Activated CD8-positive, alpha-beta memory T cell treated with anti-CD3 and anti-CD28 coated beads, Interleukin-2, amount 50 U/mL, for 24 hours (primary cell): ENCODE measurements around the gene STIM1.
"Not testable (repeated sequence)": the region's sequence is repeated elsewhere in the genome, so short reads cannot be mapped to it uniquely, and the experiment has no call there.

Experiments used
- DNase-seq: peaks from one replicate; pipeline ENCODE4 v3.0.0-alpha.2; 2020; ENCODE audit errors: extremely low read depth

STIM1 gene

DNA sequence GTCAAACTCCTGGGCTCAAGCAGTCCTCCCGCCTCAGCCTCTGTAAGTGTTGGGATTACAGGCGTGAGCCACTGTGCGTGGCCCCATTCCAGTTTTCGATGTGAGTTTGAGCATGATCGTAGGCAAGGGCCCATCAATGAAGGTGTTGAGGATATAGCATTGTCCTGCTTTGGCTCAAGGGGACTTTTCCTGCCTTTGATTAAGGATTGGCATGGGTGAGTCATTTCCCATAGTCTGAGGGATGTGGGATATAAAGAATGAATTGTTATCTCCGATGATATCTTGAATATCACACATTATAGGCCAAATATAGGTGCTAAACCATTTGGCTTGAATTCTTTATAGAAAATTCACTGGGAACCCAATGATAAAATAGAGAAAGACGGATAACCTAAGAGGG, 30.4 kb downstream of the STIM1 start:
- DNase-seq = no peak

DNA sequence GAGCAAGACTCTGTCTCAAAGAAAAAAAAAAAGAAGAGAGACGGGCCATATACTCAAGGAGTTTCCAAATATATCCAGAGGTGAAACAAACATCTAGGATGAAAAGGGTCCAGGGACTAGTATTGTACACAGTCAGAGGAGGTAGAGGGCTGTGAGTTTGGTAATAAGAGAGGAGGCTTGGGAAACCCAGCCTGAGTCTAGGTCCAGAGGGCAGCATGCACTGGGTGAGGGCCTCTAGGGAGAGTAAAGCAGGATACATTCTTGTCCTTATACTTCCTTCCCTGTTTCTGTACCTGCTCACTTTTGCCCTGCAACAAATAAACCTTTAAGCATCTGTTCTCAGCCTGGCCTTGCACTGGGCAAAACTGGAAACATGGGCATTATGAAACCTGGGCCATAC, 31.5 kb downstream of the STIM1 start:
- DNase-seq = no peak

GRCh38 chr11:3888876-3889275, 33.4 kb downstream of the STIM1 start:
- no peak for DNase-seq

- DNase-seq = no peak
These were observed 34.5 kb downstream of the STIM1 start for GRCh38 chr11:3890014-3890413.

DNA sequence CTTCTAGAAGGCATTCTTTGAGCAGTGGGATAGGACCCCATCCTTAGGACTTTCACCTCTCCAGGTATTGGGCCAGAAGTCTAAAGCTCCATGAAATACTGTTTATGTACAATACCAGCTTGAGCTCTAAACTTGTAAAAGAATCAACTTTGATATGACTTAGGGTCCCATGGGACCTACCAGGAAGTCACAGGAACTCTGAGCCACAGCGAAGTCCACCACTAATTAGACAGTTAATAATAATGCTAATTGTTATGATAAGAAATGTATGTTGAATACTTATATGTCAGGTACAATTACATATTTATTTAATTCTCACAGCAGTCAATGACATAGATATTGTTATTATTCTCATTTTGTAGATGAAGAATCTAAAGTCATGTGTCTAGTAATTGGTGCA, 35.3 kb downstream of the STIM1 start:
- DNase-seq = no peak

GRCh38 chr11:3891751-3892150, 36.3 kb downstream of the STIM1 start:
- no peak for DNase-seq

DNA sequence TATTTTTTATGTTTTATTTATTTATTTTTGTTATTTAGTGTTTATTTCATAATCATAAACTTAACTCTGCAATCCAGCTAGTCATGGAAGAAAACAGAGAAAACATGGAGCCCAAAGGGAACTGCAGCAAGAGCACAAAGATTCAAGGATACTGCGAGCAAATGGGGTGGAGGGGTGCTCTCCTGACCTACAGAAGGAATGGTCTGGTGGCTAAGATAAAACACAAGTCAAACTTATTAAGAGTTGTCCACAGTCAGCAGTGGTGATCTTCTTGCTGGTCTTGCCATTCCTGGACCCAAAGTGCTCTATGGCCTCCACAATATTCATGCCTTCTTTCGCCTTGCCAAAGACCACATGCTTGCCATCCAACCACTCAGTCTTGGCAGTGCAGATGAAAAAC, 36.7 kb downstream of the STIM1 start:
- DNase-seq = no peak

GRCh38 chr11:3893311-3893710, 37.8 kb downstream of the STIM1 start:
- DNase-seq = no peak

DNA sequence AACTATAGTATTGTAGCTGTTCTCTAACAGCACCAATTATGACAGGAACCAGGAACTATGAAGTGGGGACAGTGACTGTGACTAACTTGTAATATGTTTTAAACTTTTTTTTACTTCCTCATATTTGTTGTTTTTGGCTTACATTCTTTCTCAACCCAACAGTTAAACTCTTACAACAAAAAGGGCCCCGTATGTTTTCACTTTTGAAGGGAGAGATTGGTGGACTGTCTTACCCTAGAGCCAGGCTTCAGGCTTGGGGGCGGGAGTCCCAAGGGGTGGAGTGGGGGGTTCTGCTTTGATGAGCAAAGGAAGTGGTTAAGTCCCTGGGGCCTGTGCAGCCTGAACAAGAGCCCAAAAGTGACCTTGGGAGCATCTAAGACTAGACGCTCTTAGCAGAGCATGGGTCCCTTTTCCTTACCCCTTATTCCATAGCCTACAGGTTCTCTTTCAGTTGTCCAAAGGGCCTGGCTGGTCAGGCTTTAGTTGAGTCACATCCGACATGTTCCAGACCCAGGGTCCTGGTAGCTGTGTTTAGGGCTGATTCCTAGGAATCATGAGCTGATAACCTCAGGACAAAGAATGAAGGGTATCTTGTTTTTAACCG, 38.8 kb downstream of the STIM1 start:
- DNase-seq = no peak

DNA sequence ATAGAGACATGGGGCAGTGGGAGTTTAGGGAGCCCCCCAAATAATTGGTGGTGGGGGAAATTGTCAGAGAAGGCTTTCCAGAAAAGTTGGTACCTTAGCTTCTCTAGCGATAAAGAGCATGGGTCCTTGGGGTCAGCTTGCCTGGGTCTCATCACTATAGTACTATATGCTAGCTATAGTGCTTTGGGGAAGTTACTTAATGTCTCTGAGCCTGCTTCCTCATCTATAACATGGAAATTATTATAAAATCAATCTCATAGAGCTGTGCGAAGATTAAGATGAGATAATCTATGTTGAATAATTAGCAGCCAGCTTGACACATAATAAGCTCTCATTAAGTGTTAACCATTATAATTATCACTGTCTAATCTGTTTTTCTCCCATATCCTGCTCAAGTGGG, 41.2 kb downstream of the STIM1 start:
- no peak for DNase-seq

GRCh38 chr11:3900230-3900629, 44.8 kb downstream of the STIM1 start:
- DNase-seq = not testable (repeated sequence)

DNA sequence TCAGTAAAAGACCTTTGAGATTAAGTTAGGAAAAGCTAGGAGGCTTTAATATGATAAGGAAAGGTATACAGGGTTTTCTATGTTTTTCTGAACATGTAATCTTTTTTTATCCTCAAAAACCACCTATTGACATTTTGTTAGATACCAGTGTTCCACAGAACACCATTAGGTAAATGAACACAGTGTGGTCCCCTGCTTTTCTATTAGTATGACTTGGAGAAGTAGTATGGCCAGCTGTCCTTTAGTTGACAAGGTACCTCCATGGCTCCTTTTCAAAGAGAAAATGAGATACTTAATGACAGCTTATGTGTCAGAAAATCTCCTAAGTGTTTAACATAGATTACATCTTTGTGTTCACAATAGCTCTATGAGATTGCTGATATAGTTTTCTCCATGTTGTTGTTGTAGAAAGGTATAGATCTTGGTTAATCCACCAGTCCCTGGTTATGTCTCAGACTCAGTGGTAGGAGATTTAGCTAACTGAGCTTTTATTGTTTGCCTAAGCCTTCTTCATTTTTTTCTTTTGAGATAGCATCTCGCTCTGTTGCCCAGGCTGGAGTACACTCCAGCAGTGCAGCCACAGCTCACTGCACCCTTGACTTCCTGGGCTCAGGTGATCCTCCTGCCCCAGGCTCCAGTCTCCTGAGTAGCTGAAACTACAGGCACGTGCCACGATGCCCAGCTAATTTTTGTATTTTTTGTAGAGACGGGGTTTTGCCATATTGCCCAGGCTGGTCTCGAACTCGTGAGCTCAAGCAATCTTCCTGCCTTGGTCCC, 46.0 kb downstream of the STIM1 start:
- DNase-seq = no peak

DNA sequence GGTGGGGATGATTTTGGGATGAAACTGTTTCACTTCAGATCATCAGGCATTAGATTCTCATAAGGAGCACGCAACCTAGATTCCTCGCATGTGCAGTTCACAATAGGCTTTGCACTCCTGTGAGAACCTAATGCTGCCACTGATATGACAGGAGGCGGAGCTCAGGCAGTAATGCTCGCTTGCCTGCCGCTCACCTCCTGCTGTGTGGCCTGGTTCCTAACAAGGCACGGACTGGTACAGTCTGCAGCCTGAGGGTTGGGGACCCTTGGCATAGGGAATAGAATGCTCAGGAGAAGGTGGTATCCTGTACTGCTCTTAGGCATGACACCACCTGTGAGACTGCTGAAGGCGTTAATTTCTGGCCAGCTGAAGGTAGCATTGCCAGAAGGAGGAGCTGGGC, 47.0 kb downstream of the STIM1 start:
- no peak for DNase-seq

DNA sequence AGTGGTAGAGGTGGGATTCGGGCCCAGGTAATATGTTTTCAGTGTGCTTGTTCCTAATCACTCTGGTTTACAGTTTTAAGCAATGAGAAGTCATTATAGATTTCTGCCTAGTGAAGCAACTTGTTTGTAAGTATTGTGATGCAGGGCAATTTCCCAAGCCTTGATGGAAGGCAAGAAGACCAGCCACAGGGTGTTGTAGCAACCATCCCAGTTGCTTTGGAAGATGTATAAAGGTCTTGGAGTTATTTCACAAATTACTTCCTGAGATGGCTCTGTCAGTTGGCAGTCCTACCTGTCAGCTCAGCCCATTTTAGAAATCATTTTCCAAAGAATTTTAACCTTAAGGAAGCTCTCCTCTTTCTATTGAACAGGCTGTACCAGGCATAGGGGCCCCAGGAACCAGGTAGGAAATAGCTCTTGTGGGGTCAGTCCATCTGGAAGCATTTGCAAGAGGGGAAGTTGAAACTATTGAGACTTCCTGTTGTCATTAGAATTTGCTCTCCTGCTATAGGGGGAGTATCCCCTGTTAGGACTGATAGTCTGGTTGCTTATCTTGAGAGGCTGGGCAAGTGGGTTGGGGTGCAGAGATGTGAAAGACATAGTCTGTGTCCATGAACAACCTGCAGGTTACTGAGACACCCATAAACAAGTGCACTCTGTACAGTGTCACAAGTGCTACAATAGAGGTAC, 47.9 kb downstream of the STIM1 start:
- no peak for DNase-seq

- DNase-seq = no peak
These were observed 48.8 kb downstream of the STIM1 start for GRCh38 chr11:3904228-3904627.

GRCh38 chr11:3905080-3905953, 49.9 kb downstream of the STIM1 start:
- DNase-seq = peak; percentile 30

GRCh38 chr11:3906166-3906565, 50.7 kb downstream of the STIM1 start:
- DNase-seq = no peak

DNA sequence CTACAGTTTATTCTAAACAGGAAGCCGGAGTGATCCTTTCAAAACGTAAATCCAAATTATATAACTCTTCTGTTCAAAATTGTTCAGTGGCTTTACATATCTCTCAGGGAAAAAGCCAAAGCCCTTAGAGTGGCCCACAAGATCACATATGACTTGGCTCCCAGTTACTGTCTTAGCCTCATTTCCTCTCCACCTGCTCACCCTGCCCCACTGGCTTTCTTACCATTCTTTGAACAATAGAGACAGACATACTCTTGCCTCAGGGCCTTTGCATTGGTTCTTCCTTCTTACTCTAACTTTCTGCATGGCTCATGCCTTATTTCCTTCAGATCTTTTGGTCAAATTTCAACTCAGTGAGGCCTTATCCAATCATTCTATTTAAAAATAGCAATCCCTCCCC, 52.1 kb downstream of the STIM1 start:
- DNase-seq = no peak

- no peak for DNase-seq
These were observed 54.4 kb downstream of the STIM1 start for GRCh38 chr11:3909901-3910300.

- no peak for DNase-seq
These were observed 56.5 kb downstream of the STIM1 start for GRCh38 chr11:3911908-3912505.

DNA sequence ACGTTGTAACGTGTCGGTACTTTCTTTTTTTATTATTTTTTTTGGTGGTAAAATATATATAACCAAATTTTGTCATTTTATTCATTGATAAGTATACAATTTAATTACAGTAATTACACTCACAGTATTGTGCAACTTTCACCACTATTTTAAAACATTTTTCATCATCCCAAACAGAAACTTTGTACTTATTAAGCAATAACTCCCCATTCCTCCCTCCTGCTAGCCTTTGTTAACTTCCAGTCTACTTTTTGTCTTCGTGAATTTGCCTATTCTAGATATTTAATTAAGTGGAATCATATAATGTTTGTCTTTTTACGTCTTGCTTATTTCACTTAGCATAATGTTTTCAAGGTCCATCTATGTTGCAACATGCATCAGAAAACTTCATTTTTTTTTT, 58.5 kb downstream of the STIM1 start:
- no peak for DNase-seq

DNA sequence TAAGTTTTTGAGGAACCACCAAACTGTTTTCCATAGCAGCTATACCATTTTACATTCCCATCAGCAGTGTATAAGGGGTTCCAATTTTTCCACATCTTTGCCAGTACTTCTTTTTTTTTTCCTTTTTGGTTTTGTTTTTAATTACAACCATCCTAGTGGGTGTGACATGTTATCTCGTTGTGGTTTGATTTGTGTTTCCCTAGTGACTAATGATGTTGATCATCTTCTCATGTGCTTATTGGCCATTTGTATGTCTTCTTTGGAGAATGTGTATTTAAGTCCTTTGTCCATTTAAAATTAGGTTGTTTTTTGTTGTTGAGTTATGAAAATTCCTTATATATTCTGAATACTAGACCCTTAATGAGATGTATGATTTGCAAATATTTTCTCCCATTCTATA, 59.3 kb downstream of the STIM1 start:
- no peak for DNase-seq
